Superior temporal gyrus (tissue), 1 donor: ENCODE results near the gene PLXNC1.
"Not testable (repeated sequence)": the region's sequence is repeated elsewhere in the genome, so short reads cannot be mapped to it uniquely, and the experiment has no call there.

ENCODE experiments used
- DNase-seq: peaks from one replicate; pipeline ENCODE4 v3.0.0-alpha.2; 2016; ENCODE audit errors: extremely low spot score

Gene PLXNC1

GRCh38 chr12:94297096-94297699 is 148.8 kb downstream of the PLXNC1 start:
- no peak for DNase-seq

GRCh38 chr12:94297876-94298505 is 149.6 kb downstream of the PLXNC1 start:
- no peak for DNase-seq

DNA sequence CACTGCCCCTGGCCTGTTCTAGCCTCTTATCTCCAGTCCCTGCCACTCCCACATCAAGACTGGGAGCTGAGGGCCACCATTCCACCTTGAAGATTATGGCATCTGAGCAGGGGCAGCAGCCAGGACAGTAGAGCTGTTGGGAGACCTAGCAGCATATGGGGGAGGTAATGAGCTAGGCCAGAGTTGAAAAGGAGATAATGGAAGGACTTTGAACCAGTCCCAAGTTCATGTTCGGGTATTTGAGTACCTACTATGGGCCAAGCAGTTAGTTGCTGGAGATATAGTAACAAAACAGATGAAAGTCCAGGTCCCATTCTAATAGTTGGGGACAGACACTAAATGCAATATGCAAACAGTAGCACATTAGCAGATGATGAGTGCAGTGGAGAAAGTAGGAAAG is 151.5 kb downstream of the PLXNC1 start:
- no peak for DNase-seq

DNA sequence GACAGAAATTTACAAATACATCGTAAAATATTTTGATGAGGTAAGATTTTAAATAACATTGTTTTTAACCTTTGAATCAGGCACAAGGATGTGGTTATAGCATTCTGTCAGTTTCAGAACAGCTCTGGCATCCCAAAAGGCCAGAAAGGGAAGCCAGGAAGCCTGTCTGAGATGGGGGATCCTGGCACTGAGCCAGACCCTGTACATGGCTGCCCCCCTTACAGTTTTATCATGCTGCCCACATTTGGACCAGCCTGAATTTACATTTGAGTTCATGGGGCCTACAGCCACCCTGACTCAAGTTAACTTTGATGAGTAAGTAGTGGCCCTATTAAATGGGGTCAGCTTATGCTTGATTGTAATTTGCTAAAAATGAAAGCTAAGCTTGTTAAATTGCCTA is 155.6 kb downstream of the PLXNC1 start:
- no peak for DNase-seq

DNA sequence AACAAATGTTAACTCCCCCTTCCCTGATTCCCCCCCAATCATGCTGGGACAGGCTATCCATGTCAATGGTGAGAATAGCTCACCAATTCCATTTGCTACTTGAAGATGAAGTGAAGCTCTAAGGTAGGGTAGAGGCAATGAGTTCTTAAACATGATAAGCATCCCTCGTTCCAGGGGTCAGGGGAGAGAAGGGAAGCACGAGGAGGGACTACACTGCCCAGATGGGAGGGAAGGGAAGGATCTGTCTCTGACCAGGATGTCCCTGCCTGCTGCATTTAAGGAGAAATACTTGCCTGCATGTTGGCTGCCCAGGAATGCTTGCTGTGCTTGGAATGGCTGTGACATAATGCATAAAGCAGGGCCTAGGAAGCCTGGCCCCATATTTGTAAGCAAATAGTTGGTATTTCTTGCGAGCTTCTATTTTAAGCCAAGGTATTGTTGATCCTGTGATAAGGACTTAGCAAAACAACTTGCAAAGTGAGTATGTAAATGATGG is 156.2 kb downstream of the PLXNC1 start:
- no peak for DNase-seq

DNA sequence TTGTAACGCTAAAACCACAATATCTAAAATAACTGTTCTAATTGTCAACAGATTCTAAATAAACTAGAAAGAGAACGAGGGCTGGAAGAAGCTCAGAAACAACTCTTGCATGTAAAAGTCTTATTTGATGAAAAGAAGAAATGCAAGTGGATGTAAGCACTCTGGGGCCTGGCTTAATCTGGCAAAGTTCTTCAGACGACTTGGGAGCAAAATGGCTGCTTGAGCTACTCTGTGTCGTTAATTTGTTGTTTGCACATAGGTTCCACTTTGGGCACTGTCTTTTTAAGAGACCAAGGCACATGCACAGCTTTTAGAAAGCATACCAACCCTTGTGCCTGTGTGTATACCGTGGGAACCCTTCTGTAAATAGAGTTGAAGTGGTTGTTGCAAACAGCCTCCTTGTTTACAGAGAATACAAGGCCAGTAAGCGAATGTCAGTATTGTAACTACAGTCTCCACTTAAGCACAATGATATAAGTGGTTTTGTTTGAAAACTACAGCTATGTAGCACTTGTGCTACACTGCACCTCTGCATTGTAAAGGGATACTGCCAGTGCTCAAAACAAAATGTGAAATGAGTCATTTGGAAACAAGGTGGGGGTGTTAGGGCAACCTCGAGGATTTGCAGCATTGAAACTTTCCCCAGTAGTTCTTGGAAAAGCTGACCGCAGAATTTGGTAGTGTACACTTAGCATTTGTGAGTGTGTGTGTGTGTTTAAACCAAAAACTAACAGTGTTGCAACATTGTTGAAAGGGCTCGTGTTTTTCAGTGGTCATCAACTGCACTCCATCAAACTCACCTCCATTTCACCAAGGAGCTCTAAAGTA is 157.0 kb downstream of the PLXNC1 start:
- no peak for DNase-seq

- DNase-seq: no peak
These were observed 160.2 kb downstream of the PLXNC1 start for GRCh38 chr12:94308612-94309011.

DNA sequence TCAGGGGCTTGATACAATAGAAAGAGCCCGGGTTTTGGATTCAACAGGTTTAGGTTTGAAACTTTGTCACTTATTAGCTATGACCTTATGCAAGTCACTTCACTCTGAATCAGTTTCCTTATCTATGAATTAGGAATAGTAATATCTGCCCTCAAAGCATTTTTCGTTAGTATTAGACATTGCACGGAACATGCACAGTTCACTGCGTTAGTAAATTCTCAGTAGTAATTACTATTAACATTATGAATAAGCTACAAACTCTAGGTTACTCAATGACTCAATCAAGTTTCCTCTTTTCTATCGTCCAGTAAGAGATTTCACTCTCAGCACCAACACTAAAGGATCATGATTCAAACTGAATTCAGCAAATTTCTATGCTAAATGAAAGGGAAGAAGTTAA is 161.0 kb downstream of the PLXNC1 start:
- DNase-seq: no peak

DNA sequence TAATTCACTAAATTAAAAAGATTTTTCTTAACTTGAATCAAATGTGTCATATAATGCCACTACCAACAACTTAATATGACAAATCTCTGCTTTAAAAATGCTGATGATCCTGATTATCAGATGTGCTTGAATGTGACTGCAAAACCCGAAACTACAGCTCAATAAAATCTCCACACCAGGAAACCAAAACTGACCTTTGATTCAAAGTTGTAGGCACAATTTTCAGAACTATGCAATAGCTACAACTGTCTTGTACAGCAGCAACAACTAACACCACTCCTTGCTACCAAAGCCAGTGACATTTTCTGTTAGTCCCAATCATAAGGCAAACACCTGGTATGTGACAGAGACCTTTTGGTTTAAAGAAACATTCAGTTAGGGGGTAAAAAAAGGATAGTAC is 164.0 kb downstream of the PLXNC1 start:
- no peak for DNase-seq

GRCh38 chr12:94316600-94316999 is 168.2 kb downstream of the PLXNC1 start:
- not testable (repeated sequence) for DNase-seq

DNA sequence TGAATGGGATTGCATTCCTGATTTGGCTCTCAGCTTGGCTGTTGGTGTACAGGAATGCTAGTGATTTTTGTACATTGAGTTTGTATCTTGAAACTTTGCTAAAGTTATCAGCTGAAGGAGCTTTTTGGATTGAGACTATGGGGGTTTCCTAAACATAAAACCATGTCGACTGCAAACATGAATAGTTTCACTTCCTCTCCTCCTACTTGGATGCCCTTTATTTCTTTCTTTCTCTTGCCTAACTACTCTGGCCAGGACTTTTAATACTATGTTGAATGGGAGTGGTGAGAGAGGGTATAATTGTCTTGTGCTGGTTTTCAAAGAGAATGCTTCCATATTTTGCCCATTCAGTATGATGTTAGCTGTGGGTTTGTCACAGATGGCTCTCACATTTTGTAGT is 169.8 kb downstream of the PLXNC1 start:
- no peak for DNase-seq

DNA sequence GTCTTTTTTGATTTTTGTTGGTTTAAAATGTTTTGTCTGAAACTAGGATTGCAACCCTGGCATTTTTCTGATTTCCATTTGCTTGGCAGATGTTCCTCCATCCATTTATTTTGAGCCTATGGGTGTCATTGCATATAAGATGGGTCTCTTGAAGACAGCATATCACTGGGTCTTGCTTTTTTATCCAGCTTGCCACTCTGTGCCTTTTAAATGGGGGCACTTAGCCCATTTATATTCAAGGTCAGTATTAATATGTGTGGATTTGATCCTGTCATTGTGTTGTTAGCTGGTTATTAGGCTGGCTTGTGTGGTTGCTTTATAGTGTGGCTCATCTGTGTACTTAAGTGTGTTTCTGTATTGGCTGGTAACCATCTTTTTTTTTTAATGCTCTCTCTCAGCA is 171.7 kb downstream of the PLXNC1 start:
- DNase-seq: no peak

- DNase-seq: no peak
These were observed 174.0 kb downstream of the PLXNC1 start for GRCh38 chr12:94322346-94322745.

GRCh38 chr12:94326234-94326633 is 177.9 kb downstream of the PLXNC1 start:
- DNase-seq: no peak

- DNase-seq: no peak
These were observed 178.3 kb downstream of the PLXNC1 start for GRCh38 chr12:94326727-94327126.

DNA sequence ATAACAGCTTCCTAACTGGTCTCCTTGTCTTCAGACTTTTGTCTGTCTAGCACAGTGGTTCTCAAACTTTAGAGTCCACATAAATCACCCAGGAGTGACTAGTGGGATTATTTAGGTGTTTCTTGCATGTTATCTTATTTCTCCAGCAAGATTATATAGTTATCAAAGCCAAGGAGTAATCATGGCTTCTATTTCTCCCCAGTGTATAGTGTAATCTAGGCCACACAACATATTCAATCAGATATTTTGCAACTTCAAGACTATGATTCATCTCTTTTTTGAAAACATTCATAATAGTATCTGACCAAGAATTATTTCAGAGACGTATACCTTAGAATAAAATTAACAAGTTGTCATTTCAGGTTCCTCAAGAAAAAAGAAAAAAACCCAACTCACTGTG is 179.4 kb downstream of the PLXNC1 start:
- DNase-seq: no peak

DNA sequence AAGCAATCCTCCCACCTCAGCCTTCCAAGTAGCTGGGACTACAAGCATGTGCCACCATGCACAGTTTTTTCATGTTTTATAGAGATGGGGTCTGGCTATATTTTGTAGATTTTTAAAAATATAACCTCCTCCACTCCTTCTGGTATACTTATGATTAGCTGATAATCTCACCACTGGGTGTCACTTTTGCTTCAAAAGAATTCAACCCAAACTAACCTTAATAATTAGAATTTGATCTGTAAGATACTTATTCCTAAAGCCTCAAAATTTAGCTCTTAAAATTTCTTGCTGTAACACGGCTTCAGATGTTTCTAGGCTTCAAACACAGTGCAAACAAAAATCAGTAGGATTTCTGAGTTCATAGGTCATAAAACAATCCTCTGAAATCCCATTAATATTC is 181.0 kb downstream of the PLXNC1 start:
- no peak for DNase-seq

DNA sequence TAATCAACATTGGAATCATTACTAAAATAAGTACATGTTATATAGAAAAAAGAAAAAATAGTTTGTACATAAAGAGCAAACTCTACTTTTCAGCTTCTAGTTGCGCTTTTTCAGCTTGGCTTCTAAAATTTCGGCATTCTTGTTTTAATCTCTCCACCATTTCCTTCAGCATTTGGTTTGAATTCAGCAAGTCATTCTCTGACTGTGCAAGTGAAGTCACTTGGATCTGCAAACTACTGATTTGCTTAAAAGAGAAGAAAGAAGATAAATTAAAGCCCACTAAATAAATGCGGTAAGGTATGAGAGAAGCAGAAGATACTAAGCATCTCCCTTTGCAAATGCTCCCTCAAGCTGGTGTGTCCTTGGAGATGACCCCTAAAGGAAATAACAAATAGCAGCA is 185.0 kb downstream of the PLXNC1 start:
- no peak for DNase-seq

GRCh38 chr12:94336211-94336925 is 188.0 kb downstream of the PLXNC1 start:
- no peak for DNase-seq

DNA sequence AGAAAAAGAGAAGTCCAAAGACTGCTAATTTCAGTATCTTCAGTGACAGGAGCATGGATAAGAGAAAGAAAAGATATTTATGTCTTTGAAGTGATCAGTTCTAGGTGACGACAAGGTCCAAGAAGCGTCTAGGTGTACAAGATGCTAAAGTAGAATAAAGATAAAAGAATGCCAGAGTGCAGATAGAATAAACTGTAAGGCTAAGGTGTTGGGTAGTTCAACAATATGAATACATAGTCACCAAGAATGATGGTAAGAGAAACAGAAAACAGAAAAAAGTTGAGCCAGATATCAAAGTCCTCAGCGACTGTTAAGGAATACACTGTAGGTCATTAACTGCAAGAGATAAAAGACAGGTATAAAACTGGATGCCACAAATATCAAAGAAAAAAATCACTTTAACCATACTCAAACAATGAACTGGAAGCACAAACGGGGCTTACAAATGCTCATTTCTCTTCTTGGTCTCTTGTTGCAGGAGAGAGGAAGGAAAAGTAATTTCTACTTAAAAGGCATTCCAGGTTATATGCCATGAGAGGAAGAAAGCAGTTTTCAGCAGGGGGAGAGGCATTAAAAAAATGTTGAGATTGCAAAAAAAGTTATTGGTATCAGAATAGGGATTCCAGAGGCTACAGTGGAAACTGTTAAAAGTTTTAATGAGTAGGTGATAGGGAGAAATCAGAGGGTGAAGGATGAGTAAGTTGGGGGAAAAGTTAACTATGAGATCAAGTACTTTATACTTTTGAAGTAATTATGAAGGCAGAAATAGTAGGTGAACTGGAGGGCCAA is 189.8 kb downstream of the PLXNC1 start:
- DNase-seq: no peak

DNA sequence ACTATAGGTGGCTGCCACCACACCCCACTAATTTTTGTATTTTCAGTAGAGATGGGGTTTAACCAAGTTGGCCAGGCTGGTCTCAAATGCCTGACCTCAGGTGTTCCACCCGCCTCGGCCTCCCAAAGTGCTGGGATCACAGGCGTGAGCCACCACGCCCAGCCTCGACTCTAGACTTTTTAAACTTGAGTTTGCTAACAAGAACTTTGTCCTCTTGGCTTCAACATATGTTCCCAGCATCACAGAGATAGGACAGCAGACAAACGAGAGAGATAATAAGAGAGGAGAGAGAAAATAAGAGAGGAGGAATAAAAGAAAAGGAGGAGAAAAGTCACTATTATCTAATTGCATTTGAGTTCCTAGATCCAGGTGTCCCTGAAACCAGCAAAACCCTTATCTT is 192.2 kb downstream of the PLXNC1 start:
- no peak for DNase-seq
